Measurements from ENCODE around the gene PSORS1C2. TPM values are rescaled to one million over a fixed set of nuclear protein-coding genes. Genes with fewer than 3 reads are reported as not detected.

The PSORS1C2 gene
- total RNA-seq, 1 experiment from 2014 or later, result not detected

- Histone ChIP-seq H3K9ac (ENCODE audit: low read length) (no peak overlapping the region), H4K20me1 (ENCODE audit: insufficient read depth, low read depth, low read length) (no peaks in the 10 kb centered on the region)
These were observed 22.0 kb downstream of the PSORS1C2 start for GRCh38 chr6:31116661-31117385.

GRCh38 chr6:31115941-31116560 lies 22.8 kb downstream of the PSORS1C2 start:
- H3K9me3 ChIP-seq (ENCODE audit: low read length), result no peaks in the 10 kb centered on the region
- H3K4me1 ChIP-seq (ENCODE audit: low read length), result no peaks in the 10 kb centered on the region
- H3K4me2 ChIP-seq (ENCODE audit: low read depth, low read length, poor library complexity, severe bottlenecking), result no peak overlapping the region
- no peaks in the 10 kb centered on the region for H3K79me2 ChIP-seq (ENCODE audit: low read length)
- no peaks in the 10 kb centered on the region for H3K9me2 ChIP-seq (replicated peaks; ENCODE audit: insufficient read depth, low read length)
- H3K27ac ChIP-seq (ENCODE audit: low read length), result no peak overlapping the region
- no peak overlapping the region for H2AFZ ChIP-seq (ENCODE audit: low read length)
- H4K20me1 ChIP-seq (ENCODE audit: insufficient read depth, low read depth, low read length), result no peaks in the 10 kb centered on the region
- H3K36me3 ChIP-seq (ENCODE audit: insufficient read depth, low read length), result no peaks in the 10 kb centered on the region
- H3K9ac ChIP-seq (ENCODE audit: low read length), result no peak overlapping the region
- DNase-seq, result no peak
- no peak overlapping the region for H3K4me3 ChIP-seq (ENCODE audit: low read length)
- H3K27me3 ChIP-seq (ENCODE audit: low read length), result no peaks in the 10 kb centered on the region

More at GRCh38 chr6:31116661-31117385, 22.0 kb downstream of the PSORS1C2 start:
- Histone ChIP-seq H3K9me3 (ENCODE audit: low read length) (no peaks in the 10 kb centered on the region), H3K9me2 (replicated peaks; ENCODE audit: insufficient read depth, low read length) (no peaks in the 10 kb centered on the region), H3K4me2 (ENCODE audit: low read depth, low read length, poor library complexity, severe bottlenecking) (no peak overlapping the region), H3K79me2 (ENCODE audit: low read length) (no peaks in the 10 kb centered on the region), H3K4me1 (ENCODE audit: low read length) (no peaks in the 10 kb centered on the region), H3K27ac (ENCODE audit: low read length) (no peak overlapping the region), H3K4me3 (ENCODE audit: low read length) (no peak overlapping the region), H3K36me3 (ENCODE audit: insufficient read depth, low read length) (no peaks in the 10 kb centered on the region), H3K27me3 (ENCODE audit: low read length) (no peaks in the 10 kb centered on the region), H2AFZ (ENCODE audit: low read length) (no peak overlapping the region)
- no peak for DNase-seq

GRCh38 chr6:31114970-31115849 lies 23.7 kb downstream of the PSORS1C2 start:
- DNase-seq, result no peak
- Histone ChIP-seq H3K4me2 (ENCODE audit: low read depth, low read length, poor library complexity, severe bottlenecking) (no peak overlapping the region), H3K9me2 (replicated peaks; ENCODE audit: insufficient read depth, low read length) (no peaks in the 10 kb centered on the region), H2AFZ (ENCODE audit: low read length) (no peak overlapping the region), H3K9me3 (ENCODE audit: low read length) (no peaks in the 10 kb centered on the region), H3K27ac (ENCODE audit: low read length) (no peak overlapping the region), H3K27me3 (ENCODE audit: low read length) (no peaks in the 10 kb centered on the region), H4K20me1 (ENCODE audit: insufficient read depth, low read depth, low read length) (no peaks in the 10 kb centered on the region), H3K9ac (ENCODE audit: low read length) (no peak overlapping the region), H3K4me1 (ENCODE audit: low read length) (no peaks in the 10 kb centered on the region), H3K4me3 (ENCODE audit: low read length) (no peak overlapping the region), H3K79me2 (ENCODE audit: low read length) (no peaks in the 10 kb centered on the region), H3K36me3 (ENCODE audit: insufficient read depth, low read length) (no peaks in the 10 kb centered on the region)

- Histone ChIP-seq H2AFZ (ENCODE audit: low read length) (no peak within 1 kb of the TSS), H3K4me3 (ENCODE audit: low read length) (no peak within 1 kb of the TSS), H3K9me2 (replicated peaks; ENCODE audit: insufficient read depth, low read length) (no peaks in the 10 kb centered on the region), H3K4me1 (ENCODE audit: low read length) (no peaks in the 10 kb centered on the region), H3K4me2 (ENCODE audit: low read depth, low read length, poor library complexity, severe bottlenecking) (no peak within 1 kb of the TSS), H3K9me3 (ENCODE audit: low read length) (no peaks in the 10 kb centered on the region), H3K36me3 (ENCODE audit: insufficient read depth, low read length) (no peaks in the 10 kb centered on the region), H3K27ac (ENCODE audit: low read length) (no peak within 1 kb of the TSS), H4K20me1 (ENCODE audit: insufficient read depth, low read depth, low read length) (no peaks in the 10 kb centered on the region), H3K27me3 (ENCODE audit: low read length) (no peaks in the 10 kb centered on the region), H3K79me2 (ENCODE audit: low read length) (no peaks in the 10 kb centered on the region), H3K9ac (ENCODE audit: low read length) (no peak within 1 kb of the TSS)
- no peak for DNase-seq
These were observed 24.4 kb downstream of the PSORS1C2 start, which contains the start of gene PSORS1C1 for GRCh38 chr6:31114541-31114878. TSS of gene PSORS1C1 (plus strand) at chr6:31114800. CDS start at chr6:31129633, 14,833 bp downstream.

- Histone ChIP-seq H3K4me2 (ENCODE audit: low read depth, low read length, poor library complexity, severe bottlenecking) (no peak overlapping the region), H4K20me1 (ENCODE audit: insufficient read depth, low read depth, low read length) (no peaks in the 10 kb centered on the region)
These were observed 24.9 kb downstream of the PSORS1C2 start for GRCh38 chr6:31113861-31114540.

GRCh38 chr6:31112478-31112877 lies 26.4 kb downstream of the PSORS1C2 start, which contains the start of gene C6orf15:
TSS of gene C6orf15 (minus strand) at chr6:31112575. CDS start at chr6:31112555, 20 bp downstream.
- no peaks in the 10 kb centered on the region for H3K9me3 ChIP-seq (ENCODE audit: low read length)

More at GRCh38 chr6:31113861-31114540, 24.9 kb downstream of the PSORS1C2 start:
- Histone ChIP-seq H3K9me3 (ENCODE audit: low read length) (no peaks in the 10 kb centered on the region), H3K79me2 (ENCODE audit: low read length) (no peaks in the 10 kb centered on the region), H3K36me3 (ENCODE audit: insufficient read depth, low read length) (no peaks in the 10 kb centered on the region), H3K27ac (ENCODE audit: low read length) (no peak overlapping the region), H3K4me3 (ENCODE audit: low read length) (no peak overlapping the region), H3K9me2 (replicated peaks; ENCODE audit: insufficient read depth, low read length) (no peaks in the 10 kb centered on the region), H3K9ac (ENCODE audit: low read length) (no peak overlapping the region), H3K27me3 (ENCODE audit: low read length) (no peaks in the 10 kb centered on the region), H3K4me1 (ENCODE audit: low read length) (no peaks in the 10 kb centered on the region), H2AFZ (ENCODE audit: low read length) (no peak overlapping the region)
- DNase-seq, result no peak

GRCh38 chr6:31111712-31112111 lies 27.2 kb downstream of the PSORS1C2 start:
- Histone ChIP-seq H3K27ac (ENCODE audit: low read length) (no peak overlapping the region), H3K9me3 (ENCODE audit: low read length) (no peaks in the 10 kb centered on the region), H3K9ac (ENCODE audit: low read length) (no peak overlapping the region), H3K79me2 (ENCODE audit: low read length) (no peaks in the 10 kb centered on the region), H3K4me2 (ENCODE audit: low read depth, low read length, poor library complexity, severe bottlenecking) (no peak overlapping the region), H4K20me1 (ENCODE audit: insufficient read depth, low read depth, low read length) (no peaks in the 10 kb centered on the region), H3K4me1 (ENCODE audit: low read length) (no peaks in the 10 kb centered on the region), H3K4me3 (ENCODE audit: low read length) (no peak overlapping the region), H3K36me3 (ENCODE audit: insufficient read depth, low read length) (no peaks in the 10 kb centered on the region), H2AFZ (ENCODE audit: low read length) (no peak overlapping the region), H3K27me3 (ENCODE audit: low read length) (no peaks in the 10 kb centered on the region), H3K9me2 (replicated peaks; ENCODE audit: insufficient read depth, low read length) (no peaks in the 10 kb centered on the region)
- no peak for DNase-seq

More at GRCh38 chr6:31112478-31112877, 26.4 kb downstream of the PSORS1C2 start, which contains the start of gene C6orf15:
- H3K27me3 ChIP-seq (ENCODE audit: low read length), result no peaks in the 10 kb centered on the region
- DNase-seq, result no peak
- H3K36me3 ChIP-seq (ENCODE audit: insufficient read depth, low read length), result no peaks in the 10 kb centered on the region
- no peak within 1 kb of the TSS for H3K27ac ChIP-seq (ENCODE audit: low read length)
- no peak within 1 kb of the TSS for H3K4me2 ChIP-seq (ENCODE audit: low read depth, low read length, poor library complexity, severe bottlenecking)
- no peaks in the 10 kb centered on the region for H4K20me1 ChIP-seq (ENCODE audit: insufficient read depth, low read depth, low read length)
- H3K9me2 ChIP-seq (replicated peaks; ENCODE audit: insufficient read depth, low read length), result no peaks in the 10 kb centered on the region
- no peaks in the 10 kb centered on the region for H3K4me1 ChIP-seq (ENCODE audit: low read length)
- no peak within 1 kb of the TSS for H2AFZ ChIP-seq (ENCODE audit: low read length)
- no peak within 1 kb of the TSS for H3K4me3 ChIP-seq (ENCODE audit: low read length)
- no peak within 1 kb of the TSS for H3K9ac ChIP-seq (ENCODE audit: low read length)
- H3K79me2 ChIP-seq (ENCODE audit: low read length), result no peaks in the 10 kb centered on the region

Data from Karpas-422 (cell line).